H1 (cell line): Measurements from ENCODE around the gene MXD4. TPM values are rescaled to one million over a fixed set of nuclear protein-coding genes. Genes with fewer than 3 reads are reported as not detected.

Experiments used
- RAD21 ChIP-seq, 2 experiments: IDR thresholded peaks in 1 of 2; conservative IDR thresholded peaks in 1 of 2; 2 replicates each; pipeline ENCODE4 v1.6.1; 2011; ENCODE audit warnings: low read depth in 2 of 2, low read length in 2 of 2, improper control_type of control experiment in 1 of 2, inconsistent platforms in 1 of 2, mild to moderate bottlenecking in 1 of 2, moderate library complexity in 1 of 2
- SIN3A ChIP-seq, 2 experiments: IDR thresholded peaks in 1 of 2; conservative IDR thresholded peaks in 1 of 2; 2 replicates each; pipeline ENCODE4 v1.6.1; 2011 to 2012; ENCODE audit warnings: low read length in 2 of 2, improper control_type of control experiment in 1 of 2, low read depth in 1 of 2, mild to moderate bottlenecking in 1 of 2
- SIRT6 ChIP-seq: IDR thresholded peaks from one replicate; pipeline ENCODE4 v1.7.1; 2012; ENCODE audit warnings: low read length, inconsistent platforms
- SP4 ChIP-seq: IDR thresholded peaks from 2 replicates; pipeline ENCODE4 v1.6.1; 2012; ENCODE audit warnings: low read length, inconsistent platforms
- polyA plus RNA-seq, 7 experiments: library from polyadenylated mRNA; depleted of rRNA in 3 of 7; stranded (reverse) in 5 of 7; unstranded in 2 of 7; fragments of >200 nt in 5 of 7; fragments of 200-250 nt in 2 of 7; gene quantifications; 1 replicate in 5 of 7; 2 replicates in 1 of 7; 4 replicates in 1 of 7; pipeline versions ENCODE4 v1.2.1 to v1.2.3, GENCODE V29; 2011 to 2013; ENCODE audit warnings: missing spikeins in 2 of 7, mixed read lengths in 2 of 7
- total RNA-seq: library from RNA; stranded (reverse); fragmentation: NEBNext Ultra II Directional; extraction: Animal tissue kit (Norgen Biotek cat#: 25700); gene quantifications from 2 replicates; pipeline ENCODE4 v1.2.1, GENCODE V29; 2021

Gene MXD4
- total and polyA plus RNA-seq, 2 of the 8 experiments (the other 6 are each of a cell fraction or from before 2014, with no cell fraction given), result 18.0 to 20.8 TPM

DNA sequence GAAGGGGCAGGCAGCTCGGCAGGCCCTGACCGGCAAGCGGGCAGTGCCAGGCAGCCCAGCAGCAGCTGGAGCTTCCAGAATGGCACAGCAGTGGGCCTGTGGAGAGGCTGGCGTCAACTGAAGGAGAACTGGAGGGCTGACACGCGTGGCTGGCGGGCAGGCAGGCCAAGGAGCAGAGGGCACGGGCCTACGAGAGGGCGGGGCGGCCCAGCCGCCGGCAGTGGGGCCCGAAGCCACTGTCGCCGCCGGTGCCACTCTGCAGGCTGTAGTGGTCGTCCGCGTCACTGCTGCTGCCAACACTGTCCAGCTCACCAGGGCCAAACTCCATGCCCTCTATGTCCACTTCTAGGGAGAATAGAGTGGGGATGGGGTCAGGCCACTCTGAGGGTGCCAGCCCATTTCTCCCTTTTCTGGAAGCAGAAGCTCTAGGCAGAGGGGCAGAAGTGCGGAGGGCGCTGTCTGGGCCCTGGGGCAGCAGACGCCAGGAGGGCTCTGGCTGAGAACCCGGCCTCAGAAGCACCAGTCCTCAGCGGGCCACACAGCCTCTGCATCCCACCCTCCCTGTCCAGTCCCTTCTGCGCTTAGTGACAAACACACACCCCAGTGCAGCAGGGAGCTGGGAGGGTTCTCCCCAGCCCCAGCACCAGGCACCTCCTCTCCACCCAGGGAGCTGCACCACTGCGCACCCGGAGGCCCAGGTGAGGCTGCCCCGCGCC, 11.4 kb downstream of the MXD4 start (continued):
- TF ChIP-seq RAD21 (IDR thresholded peaks at IDR 0.05 in 1 of 2, conservative IDR thresholded peaks at IDR 0.05 in 1 of 2; ENCODE audit: low read depth in 2 of 2, low read length in 2 of 2) (no peak), SIRT6 (no peak), SIN3A (conservative IDR thresholded peaks at IDR 0.05 in 1 of 2, IDR thresholded peaks at IDR 0.05 in 1 of 2; ENCODE audit: low read depth in 1 of 2, low read length in 2 of 2) (no peak), SP4 (no peak)
- TF ChIP-seq, all 59 proteins: peak for 0
